GM20431 (cell line): ENCODE data around the gene SLC18A3.

Experiments
- in situ Hi-C: fragments of 300-500 bp; cut with MseI, MboI; formaldehyde crosslinking; loops from one replicate; pipeline ENCODE4 v1.15.0; 2020; ENCODE audit warnings: low sequenced_read_pairs; ENCODE audit not compliant: unreplicated experiment

SLC18A3 gene

DNA sequence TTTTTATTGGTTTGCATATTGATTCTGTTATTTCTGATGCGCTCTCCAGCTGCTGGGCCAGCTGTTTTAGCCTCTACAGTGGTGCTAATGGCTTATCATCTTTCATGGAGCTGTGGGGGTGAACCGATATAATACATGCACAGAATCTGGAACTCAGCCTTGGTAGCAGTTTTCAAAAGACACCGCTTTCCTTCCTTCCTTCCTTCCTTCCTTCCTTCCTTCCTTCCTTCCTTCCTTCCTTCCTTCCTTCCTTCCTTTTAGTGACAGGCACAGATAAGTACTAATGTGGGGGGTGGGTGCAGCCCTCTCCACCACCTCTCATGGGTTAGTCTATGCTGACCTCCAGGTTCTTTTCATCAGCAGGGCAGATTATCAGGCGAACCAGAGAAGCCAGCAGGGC lies 37.4 kb downstream of the SLC18A3 start:
- in situ Hi-C loops, result no loop called here

- in situ Hi-C loops, result no loop called here
Observed at GRCh38 chr10:49647985-49648795, 38.1 kb downstream of the SLC18A3 start.

- in situ Hi-C loops, result no loop called here
Observed at GRCh38 chr10:49649294-49649693, 39.2 kb downstream of the SLC18A3 start.

DNA sequence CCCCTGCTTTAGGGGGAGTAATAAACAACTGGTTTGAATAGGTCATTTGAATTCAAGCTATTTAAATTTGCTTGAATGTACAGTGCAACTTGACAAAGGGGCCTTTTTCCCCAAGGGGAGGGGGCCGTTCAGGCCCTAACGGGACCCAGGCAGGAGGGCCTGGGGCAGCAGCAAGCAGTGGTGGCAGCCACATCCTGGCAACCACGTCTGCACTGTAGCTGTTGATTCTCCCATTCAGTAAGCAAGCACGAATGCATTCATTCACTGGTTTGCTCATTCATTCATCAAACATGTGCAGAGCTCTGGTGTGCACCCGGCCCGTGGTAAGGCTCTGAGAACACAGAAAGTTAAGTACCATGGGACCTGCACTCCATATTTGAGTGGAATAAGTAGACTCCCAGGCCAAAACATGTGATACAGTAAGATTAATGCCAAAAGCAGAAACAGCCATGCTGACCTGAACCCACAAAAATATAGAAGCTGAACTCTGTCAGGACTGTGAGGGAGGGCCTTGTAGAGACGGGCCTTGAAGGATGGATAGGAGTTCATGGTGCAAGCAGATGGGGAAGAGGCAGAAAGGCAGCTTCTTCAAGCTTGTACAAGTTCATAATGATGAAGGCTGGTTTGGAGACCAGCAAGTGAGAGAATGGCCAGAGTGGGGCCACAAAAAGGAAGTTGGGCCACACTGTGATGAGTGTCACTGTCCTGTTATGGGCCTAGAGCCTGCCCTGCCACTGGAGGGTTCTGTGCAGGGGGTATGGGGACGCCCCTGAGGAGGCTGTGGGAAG lies 40.0 kb downstream of the SLC18A3 start:
- in situ Hi-C loops, result no loop called here

DNA sequence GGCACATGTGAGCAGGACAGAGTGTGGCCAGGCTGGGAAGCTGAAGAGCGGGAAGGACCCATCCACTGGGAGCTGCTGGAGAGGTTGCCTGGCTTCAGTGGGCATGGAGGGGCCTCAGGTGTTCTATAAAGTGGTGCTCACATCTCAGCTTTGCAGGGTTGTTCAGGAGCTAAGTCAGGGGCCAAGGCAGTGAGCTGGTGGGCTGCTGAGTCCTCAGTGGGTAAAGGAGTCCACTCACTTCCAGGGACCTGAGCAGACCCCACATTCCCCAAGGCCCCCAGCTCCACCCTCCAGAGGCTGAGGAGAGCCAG lies 40.6 kb downstream of the SLC18A3 start:
- in situ Hi-C loops, result no loop called here

DNA sequence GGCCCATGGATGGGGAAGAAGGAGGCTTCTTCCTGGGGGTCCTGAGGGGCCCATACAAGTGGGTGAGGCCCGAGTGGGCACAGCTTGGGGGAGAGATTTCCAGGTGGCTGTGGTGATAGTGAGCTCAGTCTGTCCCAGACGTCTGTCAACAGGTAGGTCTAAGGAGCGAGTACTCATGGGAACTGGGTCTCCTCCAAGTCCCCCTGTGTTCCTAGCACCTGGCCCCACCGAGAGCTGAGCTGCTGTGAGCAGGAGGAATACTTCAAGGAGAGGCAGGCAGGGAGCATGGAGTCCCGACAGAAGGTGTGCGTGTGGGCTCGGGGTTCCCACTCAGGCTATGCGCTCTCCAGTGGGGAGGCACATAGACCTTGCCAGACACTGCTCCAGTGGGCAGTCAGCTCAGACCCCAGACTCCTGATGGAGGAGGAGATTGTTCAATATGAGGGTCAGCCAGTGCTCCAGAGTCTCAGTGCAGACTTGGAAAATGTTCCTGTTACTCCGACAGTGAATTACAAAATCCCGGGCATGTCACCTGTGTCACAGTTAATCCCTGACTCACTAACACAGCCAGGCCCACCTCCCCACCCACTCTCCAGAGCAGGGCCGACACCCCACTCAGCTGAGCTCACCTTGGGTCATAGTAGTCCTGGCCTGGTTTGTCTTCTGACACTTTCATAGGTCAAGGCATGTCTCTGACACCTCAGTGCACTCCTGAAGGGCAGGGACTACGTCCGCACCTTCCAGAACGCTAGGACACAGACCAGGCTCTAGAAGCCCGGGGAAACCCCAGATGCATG lies 41.1 kb downstream of the SLC18A3 start:
- in situ Hi-C loops, result no loop called here

DNA sequence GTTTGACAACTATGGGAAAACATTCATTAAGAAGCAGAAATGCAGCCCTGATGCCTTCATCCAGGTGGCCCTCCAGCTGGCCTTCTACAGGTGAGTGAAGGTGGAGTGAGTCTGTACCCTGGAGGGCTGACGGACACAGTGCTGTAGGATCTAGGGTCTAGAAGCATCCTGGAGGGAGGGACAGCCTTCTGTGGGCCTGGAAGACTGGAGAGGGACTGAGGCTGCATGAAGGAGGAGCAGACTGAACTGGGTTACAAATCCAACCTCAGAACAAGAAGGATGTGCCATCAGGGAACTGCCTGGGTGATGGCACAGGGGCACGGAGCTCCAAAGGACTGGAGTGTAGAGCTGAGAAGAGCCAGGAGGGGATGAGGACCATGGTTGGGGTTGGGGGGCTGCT lies 41.8 kb downstream of the SLC18A3 start:
- in situ Hi-C loops, result no loop called here

DNA sequence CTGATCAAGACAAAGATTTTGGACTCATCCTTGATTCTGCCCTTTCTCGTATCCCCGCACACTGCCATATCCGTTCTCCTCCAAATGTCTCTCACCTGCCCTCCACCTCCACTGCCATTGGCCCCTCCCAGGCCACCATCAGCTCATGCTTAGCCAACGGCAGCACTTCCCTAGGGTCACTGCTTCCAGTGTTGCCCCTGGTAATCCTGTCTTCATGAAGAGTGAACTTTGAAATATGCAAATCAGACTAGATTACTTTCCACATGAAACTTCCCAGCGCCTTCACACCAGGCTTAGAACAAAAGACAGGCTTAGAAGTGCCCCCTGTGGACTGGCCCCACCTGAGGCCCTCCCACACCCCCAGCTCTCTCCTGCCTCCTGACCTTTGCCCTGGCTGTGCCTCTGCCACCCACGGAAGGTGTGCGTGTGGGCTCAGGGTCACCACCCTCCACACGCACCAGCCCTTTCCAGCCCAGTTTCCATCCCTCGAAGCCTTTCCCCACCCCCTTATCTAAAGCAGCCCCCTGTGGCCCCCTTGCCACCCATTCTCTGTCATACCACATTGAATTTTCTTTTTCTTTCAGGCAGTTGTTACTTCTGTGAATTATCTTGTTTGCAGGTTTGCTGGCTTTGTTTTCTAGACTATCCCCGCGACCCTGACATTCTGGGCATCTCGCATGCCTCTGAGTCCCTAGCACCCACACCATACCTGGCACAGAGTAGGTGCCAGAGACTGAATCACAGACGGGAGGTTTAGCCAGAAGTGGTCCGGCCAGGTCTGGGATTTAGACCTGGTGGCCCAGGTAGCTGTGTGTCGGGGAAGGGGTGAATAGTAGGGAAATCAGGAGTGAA lies 42.5 kb downstream of the SLC18A3 start:
- in situ Hi-C loops, result no loop called here

DNA sequence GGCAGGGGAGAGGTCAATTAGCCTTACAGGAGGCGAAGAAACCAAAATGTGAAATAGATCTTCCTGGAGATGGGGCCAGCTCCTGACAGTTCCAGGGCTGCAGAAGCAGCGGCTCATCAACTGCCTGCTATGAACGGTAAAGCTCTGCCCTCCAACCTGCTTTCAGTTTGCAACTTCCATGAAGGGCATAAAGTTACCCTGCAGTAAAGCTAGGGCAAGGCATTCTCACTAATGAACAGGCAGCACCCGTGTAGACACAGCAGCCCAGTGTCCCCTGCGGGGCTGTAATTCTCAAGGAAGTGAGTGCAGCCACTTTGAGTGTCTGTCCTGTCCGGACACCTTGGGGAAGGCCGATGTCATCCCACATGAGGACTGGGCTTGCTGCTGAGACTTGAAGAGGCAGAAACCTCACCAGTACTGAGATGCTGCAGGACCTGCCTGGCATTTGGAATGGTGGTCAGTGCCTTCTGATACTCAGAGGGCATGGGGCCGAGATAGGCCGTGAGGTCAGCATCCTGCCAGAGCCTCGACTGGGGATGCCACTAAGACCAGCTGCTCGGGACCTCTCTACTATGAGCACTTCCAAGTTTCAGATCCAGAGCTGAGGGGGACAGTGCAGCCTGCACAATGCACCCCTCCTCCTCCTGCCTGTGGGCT lies 43.3 kb downstream of the SLC18A3 start:
- in situ Hi-C loops, result no loop called here

DNA sequence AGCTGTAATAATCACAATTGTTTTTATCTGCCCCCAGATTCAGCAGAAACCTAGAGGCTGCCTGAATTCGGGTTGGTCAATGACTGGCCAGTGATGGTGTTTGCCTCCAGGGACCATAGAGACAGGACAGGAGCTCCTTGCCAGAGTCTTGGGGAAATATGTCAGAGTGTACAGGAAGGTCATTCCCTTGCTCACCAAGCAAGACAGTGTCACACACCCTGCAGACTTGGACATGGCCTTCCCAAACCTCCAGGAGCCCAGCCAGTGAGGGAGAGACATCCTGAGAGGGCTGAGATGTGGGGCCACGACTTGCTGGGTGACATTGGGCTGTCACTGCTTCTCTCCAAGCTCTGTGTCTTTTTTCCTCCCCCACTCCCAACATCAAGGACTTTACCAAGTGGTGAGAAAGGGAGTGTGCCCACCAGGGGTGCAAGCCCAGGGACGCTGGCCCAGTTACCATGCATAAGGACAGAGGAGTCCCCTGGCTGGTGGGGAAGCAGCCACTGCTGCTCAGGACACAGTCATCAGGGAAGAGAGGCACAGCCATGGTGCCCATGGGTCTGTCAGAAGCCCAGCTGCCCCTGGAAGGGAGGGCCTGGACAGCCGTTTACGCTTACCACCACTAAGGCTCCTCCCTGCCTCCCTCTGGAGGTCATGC lies 44.1 kb downstream of the SLC18A3 start:
- in situ Hi-C loops, result no loop called here

DNA sequence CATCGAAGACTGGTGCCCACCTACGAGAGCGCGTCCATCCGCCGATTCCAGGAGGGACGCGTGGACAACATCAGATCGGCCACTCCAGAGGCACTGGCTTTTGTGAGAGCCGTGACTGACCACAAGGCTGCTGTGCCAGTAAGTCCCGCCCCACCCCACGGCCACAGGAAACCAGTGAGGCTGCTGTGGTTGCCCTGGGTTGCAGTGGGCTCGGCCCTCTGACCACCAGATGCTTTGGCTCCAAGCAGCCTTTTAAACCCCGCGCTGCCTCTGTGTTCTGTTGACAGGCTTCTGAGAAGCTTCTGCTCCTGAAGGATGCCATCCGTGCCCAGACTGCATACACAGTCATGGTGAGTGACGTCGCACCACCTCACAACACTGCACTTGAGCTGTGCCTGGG lies 45.0 kb downstream of the SLC18A3 start:
- in situ Hi-C loops, result no loop called here

GRCh38 chr10:49656845-49657493 lies 46.9 kb downstream of the SLC18A3 start:
- in situ Hi-C loops, result no loop called here

GRCh38 chr10:49657606-49658005 lies 47.5 kb downstream of the SLC18A3 start:
- in situ Hi-C loops, result no loop called here

GRCh38 chr10:49661140-49661856 lies 51.2 kb downstream of the SLC18A3 start:
- in situ Hi-C loops, result no loop called here
